C4-2B (cell line): ENCODE data around the gene HSD11B1L.
"Not testable (repeated sequence)": the region's sequence is repeated elsewhere in the genome, so short reads cannot be mapped to it uniquely, and the experiment has no call there.

Source experiments
- CTCF ChIP-seq: fragments of 450-650 bp; conservative IDR thresholded peaks from 2 replicates; pipeline ENCODE4 v1.5.1; 2017; ENCODE audit warnings: mild to moderate bottlenecking
- ZFX ChIP-seq: fragments of 450-650 bp; IDR thresholded peaks from 2 replicates; pipeline ENCODE4 v1.6.1; 2017

- TF ChIP-seq CTCF, ZFX: not testable (repeated sequence)
These were observed 21.2 kb downstream of the HSD11B1L start for GRCh38 chr19:5702053-5702410.
